SKM-1 treated with dmso at 0.1 percent for 144 hours (cell line): ENCODE measurements around the gene POLR3B.

Experiments used
- DNase-seq: peaks from one replicate; lab custom pipeline; 2025; ENCODE audit not compliant: unreplicated experiment; lab: John Stamatoyannopoulos, UW

Gene POLR3B

DNA sequence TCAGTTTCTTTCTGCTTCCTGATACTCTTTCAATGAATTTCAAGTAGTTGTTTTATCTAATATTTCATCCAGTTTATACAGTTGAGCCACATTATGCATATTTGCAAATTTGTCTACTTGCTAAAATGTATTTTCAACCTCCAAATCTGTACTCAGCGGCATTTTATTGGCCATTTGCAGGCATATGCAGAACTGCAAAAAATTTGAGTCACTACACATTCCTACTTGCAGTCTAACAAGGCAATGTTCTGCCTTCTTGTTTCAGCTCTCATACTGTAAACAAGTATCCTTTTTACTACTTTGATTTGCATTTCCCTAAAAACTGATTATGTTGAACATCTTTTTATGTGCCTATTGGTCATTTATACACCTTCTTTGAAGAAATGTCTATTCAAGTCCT, 55.0 kb downstream of the POLR3B start:
- DNase-seq = no peak

DNA sequence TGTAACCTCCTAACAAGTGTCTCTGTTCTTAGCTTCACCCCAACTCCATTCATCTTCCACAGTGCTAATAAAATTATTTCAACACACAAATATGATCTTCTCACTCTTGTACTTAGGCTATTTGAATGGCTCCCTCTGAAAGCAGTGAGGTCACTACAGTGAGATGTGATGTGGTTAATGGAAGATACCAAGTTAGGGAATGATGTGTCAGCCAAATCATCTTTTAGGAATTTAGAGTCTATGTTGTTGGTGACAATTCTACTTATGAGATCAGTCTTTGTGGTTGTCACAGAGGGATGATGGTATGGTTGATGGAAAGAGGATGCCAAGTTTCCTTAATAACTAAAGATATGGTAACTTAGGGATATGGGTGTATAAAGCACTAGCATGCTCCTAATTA, 57.6 kb downstream of the POLR3B start:
- DNase-seq = no peak

DNA sequence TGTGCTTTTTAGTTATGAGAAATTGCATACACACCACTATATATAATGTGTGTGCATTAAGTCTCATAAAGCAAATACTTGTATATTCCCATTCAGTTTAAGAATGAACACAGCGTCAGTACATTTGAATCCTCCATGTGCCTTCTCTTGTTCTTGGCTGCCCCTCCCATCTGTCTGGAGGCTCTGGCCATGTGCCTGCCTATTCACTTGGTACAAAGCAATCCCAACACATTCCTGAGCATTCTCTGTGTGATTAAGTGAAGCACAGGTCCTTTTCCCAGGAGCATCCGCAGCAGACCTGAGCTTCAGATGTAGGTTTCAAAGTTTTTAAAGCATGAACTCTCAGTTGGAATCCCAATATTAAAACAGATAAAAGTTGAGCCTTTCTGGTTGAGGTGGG, 58.7 kb downstream of the POLR3B start:
- DNase-seq = no peak

DNA sequence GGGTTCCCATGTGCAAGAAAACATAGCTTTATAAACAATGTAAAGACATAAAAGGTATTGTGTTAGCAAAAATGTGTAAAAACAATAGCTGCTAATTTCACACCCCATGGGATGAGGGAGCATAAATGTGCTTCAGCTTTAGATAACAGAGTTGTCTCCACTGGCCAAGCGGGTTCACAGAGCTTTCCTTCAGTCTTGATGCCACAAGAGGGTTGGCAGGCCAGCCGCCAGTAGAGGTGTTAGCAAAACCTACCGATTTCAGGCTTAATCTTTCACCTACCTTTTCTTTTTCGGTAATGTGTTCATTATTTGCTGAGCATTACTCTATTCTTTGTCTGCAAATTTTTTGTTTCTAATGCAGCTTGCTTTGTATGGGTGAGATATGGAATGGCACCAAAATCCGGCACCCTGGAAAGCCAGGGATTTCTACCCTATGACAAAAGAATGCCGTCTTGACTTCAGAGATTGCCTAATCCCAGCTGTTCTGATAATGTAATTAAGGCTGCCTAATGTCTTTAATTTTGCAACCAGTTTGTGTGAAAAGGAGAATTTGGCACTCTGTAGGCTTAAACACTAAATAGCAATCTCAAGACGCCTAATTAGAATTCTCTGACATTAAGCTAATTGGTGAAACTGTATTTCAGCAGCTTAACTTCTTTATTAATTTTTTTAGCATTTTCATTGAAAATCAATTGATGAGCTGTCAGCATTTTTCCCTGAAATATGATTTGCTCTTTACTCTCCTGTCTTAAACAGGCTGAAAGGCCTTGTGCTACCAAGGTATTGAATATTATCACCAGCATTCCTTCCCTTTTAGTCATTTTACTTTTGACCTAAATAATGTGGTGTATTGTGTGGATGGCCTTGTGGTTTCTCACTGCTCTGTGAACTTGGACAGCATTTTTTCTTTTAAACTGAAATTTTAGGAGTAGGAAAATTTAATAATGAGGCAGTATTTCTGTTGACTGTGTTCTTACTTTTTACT, 60.7 kb downstream of the POLR3B start:
- DNase-seq = no peak

DNA sequence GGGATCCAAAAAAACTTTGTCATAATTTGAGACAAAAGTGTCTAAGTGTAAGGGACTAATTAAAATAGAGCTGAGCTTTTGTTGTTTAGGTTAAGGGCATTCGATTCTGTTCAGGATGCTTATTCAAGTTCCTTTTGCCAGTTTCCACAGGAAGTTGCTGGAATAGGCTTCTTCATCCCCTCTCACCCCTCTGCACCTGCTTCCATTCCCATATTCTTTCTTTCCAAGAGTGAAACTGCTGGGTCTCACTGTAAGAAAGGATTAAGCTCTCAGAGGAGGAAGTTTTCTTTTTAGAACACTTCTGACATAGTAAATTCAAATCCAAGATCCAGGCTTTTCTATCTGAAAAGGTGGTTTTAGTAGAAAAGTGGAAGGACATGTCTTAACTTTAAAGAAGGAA, 61.4 kb downstream of the POLR3B start:
- DNase-seq = no peak

DNA sequence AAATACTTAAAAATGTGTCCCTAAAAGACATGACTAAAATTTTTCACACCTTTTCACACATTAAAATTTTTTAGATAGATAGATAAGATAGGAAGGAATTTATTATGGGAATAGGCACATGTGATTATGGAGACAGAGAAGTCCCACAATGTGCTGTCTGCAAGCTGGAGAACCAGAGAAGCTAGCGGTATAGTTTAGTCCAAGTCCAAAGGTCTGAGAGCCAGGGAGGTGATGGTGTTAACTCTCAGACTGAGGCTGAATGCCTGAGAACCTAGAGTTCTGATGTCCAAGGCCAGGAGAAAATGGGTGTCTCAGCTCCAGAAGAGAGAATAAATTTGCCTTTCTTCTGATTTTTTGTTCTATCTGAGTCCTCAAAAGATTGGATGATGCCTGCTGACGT, 65.7 kb downstream of the POLR3B start:
- DNase-seq = no peak

DNA sequence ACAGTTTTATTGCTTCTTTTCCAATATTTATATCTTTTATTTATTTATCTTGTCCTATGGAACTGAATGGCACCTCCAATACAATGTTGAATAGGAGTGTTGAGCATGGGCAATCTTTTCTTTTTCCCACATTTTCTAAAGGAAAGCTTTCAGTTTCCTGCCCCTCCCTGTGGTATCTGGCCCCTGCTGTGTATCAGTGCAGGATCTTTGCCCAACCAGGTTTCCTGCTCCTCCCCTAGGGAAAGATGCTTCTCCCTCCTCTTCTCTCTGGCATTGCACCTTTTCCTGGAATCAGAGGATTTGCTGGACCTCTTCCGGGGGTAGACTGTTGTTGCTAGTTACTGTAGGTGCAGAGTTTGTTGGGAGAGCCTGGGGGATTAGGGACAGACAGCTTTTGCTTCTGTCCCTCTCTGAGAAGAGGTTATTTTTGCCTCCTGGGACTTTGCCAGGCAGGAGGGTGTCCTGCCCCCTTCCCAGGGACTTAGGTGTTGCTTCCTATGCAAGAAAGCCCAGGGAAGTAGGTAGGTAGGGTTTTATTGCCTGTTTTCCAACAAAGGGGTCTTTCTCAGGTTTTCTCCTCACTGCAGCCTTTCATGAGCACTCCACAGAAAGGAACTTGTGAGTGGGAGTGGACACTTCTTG, 67.6 kb downstream of the POLR3B start:
- no peak for DNase-seq

DNA sequence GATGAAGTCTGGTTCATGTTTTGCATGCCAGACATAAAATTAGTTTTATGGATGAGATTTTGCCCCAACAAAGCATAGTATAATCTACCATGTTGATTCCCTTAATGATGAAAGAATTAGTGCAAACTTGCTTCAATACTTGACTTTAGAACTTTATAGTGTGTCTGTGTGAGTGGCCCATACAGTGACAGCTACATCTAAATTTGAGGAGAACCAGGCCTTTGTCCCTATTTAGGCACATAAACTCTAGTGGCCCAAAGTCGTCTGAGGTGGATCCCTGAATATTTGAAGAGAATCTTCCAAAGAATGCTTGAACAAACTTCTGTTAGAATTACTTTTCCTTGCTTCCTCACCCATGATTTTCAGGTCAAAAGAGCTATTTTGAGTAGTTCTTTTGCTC, 70.4 kb downstream of the POLR3B start:
- DNase-seq = no peak

DNA sequence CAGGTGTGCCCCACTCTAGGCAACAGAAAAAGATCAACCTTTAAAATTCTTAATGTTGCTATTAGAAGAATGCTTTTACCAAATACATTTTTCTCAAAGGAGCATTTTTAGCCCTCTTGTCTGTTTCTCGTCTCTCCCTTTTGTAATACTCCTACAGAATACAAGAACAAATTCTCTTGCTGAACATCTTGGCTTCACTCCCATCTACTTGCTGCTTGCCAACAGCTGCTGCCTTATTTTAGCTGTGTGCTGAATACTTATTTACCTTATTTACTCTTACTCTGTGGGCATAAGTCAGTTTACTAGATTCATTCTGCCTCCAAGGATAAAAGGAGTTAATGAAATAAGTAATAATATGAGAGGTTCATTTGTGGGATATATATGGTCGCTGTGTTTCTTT, 70.8 kb downstream of the POLR3B start:
- no peak for DNase-seq

DNA sequence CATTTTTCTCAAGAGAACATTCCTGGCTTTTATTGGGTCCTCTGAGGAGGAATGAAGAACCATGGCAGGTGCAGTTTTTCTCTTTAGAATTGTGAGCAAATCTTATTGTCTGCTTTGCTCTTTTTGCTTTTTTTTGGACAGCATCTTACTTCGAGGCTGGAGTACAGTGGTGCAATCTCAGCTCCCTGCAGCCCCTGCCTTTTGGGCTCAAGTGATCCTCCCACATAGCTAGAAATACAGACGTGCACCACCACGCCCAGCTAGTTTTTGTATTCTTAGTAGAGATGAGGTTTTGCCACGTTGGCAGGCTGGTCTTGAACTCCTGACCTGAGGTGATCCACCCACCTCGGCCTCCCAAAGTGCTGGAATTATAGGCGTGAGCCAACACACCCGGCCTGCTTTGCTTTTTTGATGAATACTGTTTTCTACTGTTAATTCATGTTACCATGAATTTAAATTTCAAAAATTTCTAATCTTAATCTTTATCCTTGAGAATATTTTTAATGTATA, 71.5 kb downstream of the POLR3B start:
- DNase-seq = no peak

DNA sequence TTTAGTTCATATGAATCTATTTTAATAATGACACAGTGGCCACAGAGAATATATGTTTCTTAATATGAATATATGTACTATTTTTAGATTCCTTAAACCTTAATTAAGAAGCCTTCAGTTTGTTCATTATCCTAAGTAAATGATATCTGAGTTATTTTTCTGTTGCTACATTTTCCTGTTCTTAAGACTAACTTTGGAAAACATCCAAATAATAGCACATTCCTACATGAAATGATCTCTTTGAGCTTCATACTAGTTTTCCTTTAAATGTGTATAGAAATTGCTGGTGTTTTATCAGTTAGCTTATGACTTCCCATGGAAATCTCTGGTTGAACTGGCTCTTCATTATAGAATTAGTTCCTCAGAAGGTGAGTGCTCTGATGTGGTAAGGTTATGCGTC, 72.1 kb downstream of the POLR3B start:
- no peak for DNase-seq

DNA sequence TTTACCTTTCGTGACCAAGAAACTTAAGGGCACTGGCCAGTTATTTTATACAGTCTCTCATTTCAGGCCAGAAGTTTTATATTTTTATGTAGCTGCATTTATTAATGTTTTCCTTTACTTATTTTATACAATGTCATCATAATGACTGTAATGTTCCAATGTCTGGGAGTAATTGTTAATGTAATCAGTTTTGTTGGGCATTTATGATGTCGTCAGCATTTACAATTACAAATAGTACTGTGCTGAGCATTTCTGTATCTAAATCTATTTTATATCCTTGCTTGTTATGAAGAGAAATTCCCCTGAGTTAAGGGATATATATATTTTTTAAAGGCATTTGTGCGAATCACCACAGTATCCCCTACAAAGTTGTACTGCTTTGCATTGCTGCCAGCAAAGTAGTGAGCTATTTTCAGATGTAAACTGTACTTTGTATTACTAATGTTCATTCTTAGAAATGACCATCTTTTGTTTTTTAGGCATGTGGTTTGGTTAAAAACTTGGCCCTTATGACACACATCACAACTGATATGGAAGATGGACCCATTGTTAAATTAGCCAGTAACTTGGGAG, 74.4 kb downstream of the POLR3B start:
- DNase-seq = no peak

DNA sequence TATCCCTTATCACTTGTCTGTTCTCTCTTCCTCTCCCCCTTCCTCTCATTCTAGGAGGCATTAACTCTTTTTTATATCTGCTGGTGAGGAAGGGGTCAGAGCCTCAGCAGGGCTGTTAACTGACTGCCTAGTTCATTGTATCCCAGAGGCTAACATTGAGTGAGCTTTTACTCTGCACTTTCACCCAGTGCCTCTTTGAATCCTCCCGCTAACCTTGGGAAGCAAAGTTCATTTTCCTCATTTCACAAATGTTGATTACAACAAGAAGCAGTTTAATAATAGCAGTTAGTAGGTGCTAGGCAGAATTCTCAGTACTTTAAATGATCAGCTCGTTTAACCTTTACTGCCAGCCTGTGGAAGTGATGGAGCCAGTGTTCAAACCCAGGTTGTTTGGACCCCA, 75.5 kb downstream of the POLR3B start:
- no peak for DNase-seq

DNA sequence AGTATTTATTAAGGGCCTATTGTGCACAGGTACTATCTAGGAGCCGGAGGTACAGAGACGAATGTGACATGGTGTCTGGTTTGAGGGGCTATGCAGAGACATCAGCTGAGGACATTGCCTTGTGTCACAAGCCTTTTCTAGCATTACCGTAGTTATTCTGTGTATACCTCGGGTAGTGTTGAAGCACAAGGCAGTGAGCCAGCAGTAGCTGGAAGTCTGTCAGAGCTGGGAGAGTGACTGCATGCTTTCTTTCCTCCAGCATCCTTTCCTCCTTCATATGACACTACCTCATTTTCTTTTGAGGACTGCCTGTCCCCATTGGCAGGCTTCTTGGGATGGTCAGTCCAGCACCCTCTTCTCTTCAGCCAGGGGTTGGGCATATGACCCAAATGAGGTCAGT, 77.0 kb downstream of the POLR3B start:
- DNase-seq = no peak

DNA sequence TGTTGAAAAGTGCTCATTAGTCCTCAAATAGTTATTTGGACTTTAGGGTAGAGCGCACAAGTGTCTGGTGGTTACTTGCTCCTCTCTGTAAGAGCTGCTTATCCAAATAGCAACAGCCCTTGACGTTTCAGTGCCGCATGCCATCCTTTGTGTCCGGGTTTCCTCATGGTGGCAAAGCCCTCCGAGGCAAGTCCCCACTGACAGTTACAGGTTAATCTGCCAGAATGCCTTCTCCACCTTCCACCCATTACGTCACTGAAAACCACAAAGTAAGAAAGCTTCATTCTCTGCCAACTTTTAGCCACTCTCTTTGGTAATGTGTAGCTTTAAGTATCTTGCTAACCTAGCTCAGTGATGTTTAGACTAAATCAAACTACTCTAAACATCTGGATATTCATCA, 78.6 kb downstream of the POLR3B start:
- no peak for DNase-seq

DNA sequence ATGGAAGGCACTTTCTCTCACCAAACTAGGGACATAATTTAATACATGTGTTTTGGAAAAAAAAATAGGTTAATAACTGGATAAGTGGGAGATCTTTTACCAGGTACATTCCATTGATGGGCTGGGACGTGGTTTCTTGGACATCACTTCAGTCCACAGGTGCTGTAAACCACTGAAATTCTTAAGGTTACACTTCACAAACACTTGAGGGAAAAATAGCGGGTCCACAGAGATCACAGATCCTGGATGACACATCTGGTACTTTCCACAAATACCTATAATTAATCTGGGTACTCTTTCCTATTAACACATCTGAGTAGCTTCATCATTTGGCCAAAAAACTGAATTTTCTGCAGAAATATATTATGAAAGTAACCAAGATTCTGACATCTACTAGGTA, 85.0 kb downstream of the POLR3B start:
- no peak for DNase-seq

DNA sequence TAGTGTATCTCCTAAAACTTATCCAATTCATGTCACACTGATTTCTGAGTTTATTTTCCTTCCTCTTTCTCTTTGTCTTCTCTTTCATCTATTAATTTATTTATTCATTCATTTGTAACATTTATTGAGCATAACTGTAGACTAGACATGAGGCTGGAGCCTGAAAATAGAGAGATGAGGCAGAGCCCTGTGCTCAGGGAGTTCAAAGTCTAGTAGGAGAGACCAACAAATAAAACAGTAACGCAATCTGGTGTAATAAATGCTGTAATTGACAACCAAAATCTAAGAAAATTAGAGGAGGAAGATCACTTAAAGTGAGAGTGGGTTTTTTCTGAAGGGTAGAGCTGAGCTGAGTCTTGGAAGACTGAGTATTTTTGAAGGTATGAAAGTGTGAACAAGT, 87.5 kb downstream of the POLR3B start:
- no peak for DNase-seq

DNA sequence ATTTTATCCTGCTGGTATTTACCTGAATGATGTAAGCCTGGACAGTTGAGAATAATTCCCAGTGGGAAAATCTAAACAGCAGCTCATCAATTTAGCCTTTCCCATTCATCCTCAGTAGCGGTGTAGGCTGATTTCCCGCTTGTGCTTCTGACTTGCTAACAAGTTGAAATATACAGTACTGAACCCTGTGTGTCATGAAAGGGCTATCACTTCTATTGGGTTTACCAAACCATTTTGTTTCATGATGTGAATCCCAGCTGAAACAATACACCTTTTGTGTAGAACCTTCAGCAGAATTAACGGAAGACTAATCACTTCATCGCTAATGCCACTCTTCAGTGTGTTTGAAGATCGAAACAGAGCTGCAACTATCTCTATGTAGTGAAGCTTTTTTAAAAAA, 88.4 kb downstream of the POLR3B start:
- no peak for DNase-seq

DNA sequence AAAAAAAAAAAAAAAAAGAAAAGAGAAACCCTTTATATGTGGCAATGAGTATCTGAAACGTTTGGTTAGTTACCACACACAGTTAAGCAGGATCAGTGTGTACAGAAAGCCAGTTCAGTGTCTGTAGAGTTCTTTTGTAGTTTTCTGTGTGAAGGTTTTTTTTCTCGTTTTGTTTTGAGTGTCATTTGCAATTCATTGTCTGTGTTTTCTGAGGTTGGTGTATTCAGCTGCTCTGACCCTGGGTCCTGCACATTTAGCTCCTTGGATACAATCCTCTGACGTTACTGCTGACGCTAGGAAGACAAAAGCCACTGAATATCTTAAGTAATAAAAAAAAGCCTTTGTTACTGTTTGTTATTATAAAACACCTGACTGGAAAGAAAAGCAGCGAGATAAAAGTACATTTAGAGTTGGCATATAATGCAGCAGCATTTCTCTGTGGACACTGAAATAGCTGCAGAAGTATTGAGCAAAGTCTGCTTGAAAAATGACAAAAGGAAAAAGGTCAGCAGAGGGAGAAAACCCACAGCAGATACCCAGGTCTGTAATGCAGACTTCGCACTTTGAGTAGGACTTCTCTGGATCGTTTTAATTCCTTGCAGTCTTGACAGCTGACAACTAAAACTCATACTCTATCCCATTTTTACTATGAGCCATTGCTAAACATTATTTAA, 89.0 kb downstream of the POLR3B start:
- no peak for DNase-seq

DNA sequence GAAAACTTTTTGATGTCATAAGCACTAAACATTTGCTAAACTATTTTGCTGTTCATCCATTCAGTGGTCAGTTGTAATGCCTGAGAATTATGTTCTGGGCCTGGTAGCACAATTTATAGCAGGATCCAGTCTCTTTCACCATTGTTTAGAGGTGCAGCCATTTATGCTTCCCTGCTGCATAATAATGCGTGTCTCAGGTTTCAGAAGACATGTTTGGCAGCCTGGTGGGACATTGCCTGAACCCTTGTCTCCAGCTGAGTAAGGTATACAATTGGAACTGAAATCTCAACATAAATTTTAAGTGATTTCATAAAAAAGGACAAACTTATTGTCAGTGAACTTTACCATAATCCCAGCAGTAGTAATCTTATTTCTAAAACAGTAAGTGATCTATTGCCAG, 94.8 kb downstream of the POLR3B start:
- no peak for DNase-seq

DNA sequence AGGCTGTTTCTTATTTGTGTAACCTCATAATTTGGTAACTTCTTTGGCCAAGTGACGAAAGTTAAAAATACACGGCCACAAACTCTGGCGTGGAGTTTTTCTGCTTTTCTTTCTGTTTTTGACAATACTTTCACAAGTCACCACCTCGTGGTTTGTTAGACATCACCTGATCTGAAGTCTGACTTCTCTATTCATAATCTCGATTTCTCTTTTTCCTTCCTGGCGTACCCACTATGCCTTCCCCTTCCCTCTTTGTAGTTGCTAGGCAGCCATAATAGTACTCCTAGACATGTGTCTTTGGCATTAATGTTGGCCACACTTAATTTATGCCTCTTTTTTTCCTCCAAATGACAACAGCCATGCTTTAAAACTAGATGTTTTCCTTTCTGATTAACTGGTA, 97.6 kb downstream of the POLR3B start:
- DNase-seq = no peak
